GM12878 (cell line): ENCODE measurements around the gene MAP1LC3B. TPM values are rescaled to one million over a fixed set of nuclear protein-coding genes. Genes with fewer than 3 reads are reported as not detected.
"Not testable (repeated sequence)": the region's sequence is repeated elsewhere in the genome, so short reads cannot be mapped to it uniquely, and the experiment has no call there.

Experiments
- ATAC-seq: fragments of 200-7000 bp; cut with Tn5 transposase; 3 replicates; pipeline ENCODE4 v1.9.1; 2020; ENCODE audit warnings: mild to moderate bottlenecking, moderate library complexity
- BruUV-seq: library from RNA; stranded (reverse); fragments of 400-500 nt; replicated peaks from 2 replicates; lab custom pipeline; 2021; lab: Mats Ljungman, UMichigan
- CTCF ChIA-PET: fragments of 300-600 bp; sonication (Branson Sonifier 250); formaldehyde crosslinking; extraction: SDS; loops from one replicate; lab custom pipeline; 2021; ENCODE audit warnings: inconsistent platforms; lab: Yijun Ruan, JAX
- POLR2A ChIA-PET: fragments of 350-600 bp; formaldehyde crosslinking; extraction: SDS; loops from one replicate; lab custom pipeline; 2021; ENCODE audit warnings: inconsistent platforms; lab: Charles Lee
- RAD21 ChIA-PET: fragments of 300-600 bp; sonication (Branson Sonifier 250); formaldehyde crosslinking; loops from one replicate; lab custom pipeline; 2023; ENCODE audit warnings: antibody characterized with exemption; ENCODE audit not compliant: unreplicated experiment; lab: Charles Lee
- SMC1A ChIA-PET: fragments of 300-600 bp; sonication (Branson Sonifier 250); formaldehyde crosslinking; loops from one replicate; lab custom pipeline; 2023; ENCODE audit not compliant: unreplicated experiment, uncharacterized antibody; lab: Charles Lee
- DNase-seq: peaks from one replicate; pipeline ENCODE4 v3.0.0-alpha.2; 2011; ENCODE audit warnings: low read depth, low spot score
- FAIRE-seq: peaks from 3 replicates; lab custom pipeline; 2011; peaks lifted over from hg19 to GRCh38; lab: Jason Lieb, UNC
- H2AFZ ChIP-seq: 2 replicates; pipeline ENCODE4 v1.6.0; 2011; ENCODE audit warnings: low read depth, low read length, control low read depth; ENCODE audit not compliant: control insufficient read depth
- H3K27ac ChIP-seq: 2 replicates; pipeline ENCODE4 v1.5.1; 2011; ENCODE audit warnings: control low read depth; ENCODE audit not compliant: control insufficient read depth, insufficient read depth
- H3K27me3 ChIP-seq, 2 experiments: replicated peaks in 1 of 2; 2 replicates each; pipeline versions ENCODE4 v1.6.0 to v1.6.1; 2011; ENCODE audit warnings: low read length in 1 of 2; ENCODE audit not compliant: control insufficient read depth in 2 of 2, insufficient read depth in 2 of 2
- H3K36me3 ChIP-seq, 2 experiments: 2 replicates each; pipeline ENCODE4 v1.5.1; 2011; ENCODE audit warnings: low read length in 1 of 2; ENCODE audit not compliant: control insufficient read depth in 2 of 2, insufficient read depth in 2 of 2
- H3K4me1 ChIP-seq: 2 replicates; pipeline ENCODE4 v1.6.1; 2011; ENCODE audit warnings: mild to moderate bottlenecking, low read length, moderate library complexity, mixed read lengths; ENCODE audit not compliant: control insufficient read depth, insufficient read depth
- H3K4me2 ChIP-seq: 2 replicates; pipeline ENCODE4 v1.6.0; 2011; ENCODE audit warnings: control low read depth; ENCODE audit not compliant: control insufficient read depth, insufficient read depth
- H3K4me3 ChIP-seq: fragments of 200-600 bp; sonication (generic); 2 replicates; pipeline ENCODE4 v1.5.1; 2016
- H3K79me2 ChIP-seq: 2 replicates; pipeline ENCODE4 v1.6.0; 2011; ENCODE audit warnings: low read length; ENCODE audit not compliant: control insufficient read depth, insufficient read depth
- H3K9ac ChIP-seq: 2 replicates; pipeline ENCODE4 v1.8.0; 2011; ENCODE audit warnings: low read length, control low read depth, mixed read lengths; ENCODE audit not compliant: control insufficient read depth, insufficient read depth
- H3K9me3 ChIP-seq: replicated peaks from 3 replicates; pipeline ENCODE4 v1.5.1; 2011; ENCODE audit warnings: mild to moderate bottlenecking, low read length; ENCODE audit not compliant: control insufficient read depth, insufficient read depth
- H4K20me1 ChIP-seq: 2 replicates; pipeline ENCODE4 v1.6.0; 2011; ENCODE audit not compliant: control insufficient read depth, insufficient read depth
- FOXK2 ChIP-seq: fragments of 450-650 bp; IDR thresholded peaks from 2 replicates; pipeline ENCODE4 v1.6.1; 2017; ENCODE audit warnings: mild to moderate bottlenecking, moderate library complexity
- WGBS: methylation state at CpG from one replicate; pipeline ENCODE4 v1.1.6; 2016; ENCODE audit warnings: low lambda C conversion rate; ENCODE audit not compliant: insufficient replicate concordance, insufficient coverage; ENCODE audit errors: missing lambda C conversion rate; 5-methylcytosine and 5-hydroxymethylcytosine counted together
- in situ Hi-C: fragments of 300-500 bp; cut with MboI; formaldehyde crosslinking; loops from 9 replicates; pipeline ENCODE4 v1.14.3; 2018; ENCODE audit warnings: mixed read lengths
- intact Hi-C: fragments of 100-400 bp; cut with micrococcal nuclease; formaldehyde crosslinking; loops from one replicate; pipeline ENCODE4 v1.14.2; 2022; ENCODE audit not compliant: unreplicated experiment
- polyA plus RNA-seq, 11 experiments: library from polyadenylated mRNA; depleted of rRNA in 4 of 11; unstranded in 6 of 11; stranded (reverse) in 5 of 11; fragments of >200 nt; fragmentation: Nextera tagmentation in 4 of 11; fragmentation: Illumina TruSeq in 1 of 11; extraction: Ambion mirVana in 4 of 11; extraction: Trizol in 1 of 11; gene quantifications; 1 replicate in 1 of 11; 2 replicates in 10 of 11; pipeline versions ENCODE4 v1.2.1 to v1.2.3, GENCODE V29; 2011 to 2016; ENCODE audit warnings: inconsistent platforms in 2 of 11, missing spikeins in 2 of 11, low read depth in 1 of 11
- total RNA-seq, 4 experiments: library from RNA; depleted of rRNA in 3 of 4; stranded (reverse); fragments of >200 nt in 3 of 4; fragmentation: Illumina TruSeq in 1 of 4; extraction: Trizol in 1 of 4; gene quantifications; 2 replicates each; pipeline versions ENCODE4 v1.2.1 to v1.2.3, GENCODE V29; 2013 to 2021
- TF ChIP-seq, protein P1 (sequence below): fragments of 450-650 bp; IDR thresholded peaks from 2 replicates; pipeline ENCODE4 v1.6.1; 2016; ENCODE audit warnings: mild to moderate bottlenecking

Gene MAP1LC3B
- total and polyA plus RNA-seq, 10 of the 15 experiments (the other 5 are each of a cell fraction or from before 2014, with no cell fraction given), result 6.1 to 42.8 (median 13.7) TPM

GRCh38 chr16:87384875-87385167 lies 7.3 kb upstream of the MAP1LC3B start:
- RAD21 ChIA-PET, result interaction anchor here (2.4 kb wide), 1 partner anchor 67 kb away, joined by 16 read pairs; the partner anchor contains the start of gene C16orf95
- not testable (repeated sequence) for H3K9ac ChIP-seq, ATAC-seq, BruUV-seq, H4K20me1 ChIP-seq, H3K27me3 ChIP-seq, FAIRE-seq, H3K36me3 ChIP-seq, DNase-seq, H3K9me3 ChIP-seq, H3K27ac ChIP-seq
- CTCF ChIA-PET, result interaction anchor here (1.4 to 4.8 kb wide), 4 partner anchors 9 to 68 kb away, joined by 3 to 40 read pairs (median 5); partner anchors contain the start of gene C16orf95
- intact Hi-C loops, result loop anchor here (10.0 kb wide), 1 partner anchor 1070 kb away; the partner anchor contains the start of gene ZFPM1
- TF ChIP-seq, protein P1, sequence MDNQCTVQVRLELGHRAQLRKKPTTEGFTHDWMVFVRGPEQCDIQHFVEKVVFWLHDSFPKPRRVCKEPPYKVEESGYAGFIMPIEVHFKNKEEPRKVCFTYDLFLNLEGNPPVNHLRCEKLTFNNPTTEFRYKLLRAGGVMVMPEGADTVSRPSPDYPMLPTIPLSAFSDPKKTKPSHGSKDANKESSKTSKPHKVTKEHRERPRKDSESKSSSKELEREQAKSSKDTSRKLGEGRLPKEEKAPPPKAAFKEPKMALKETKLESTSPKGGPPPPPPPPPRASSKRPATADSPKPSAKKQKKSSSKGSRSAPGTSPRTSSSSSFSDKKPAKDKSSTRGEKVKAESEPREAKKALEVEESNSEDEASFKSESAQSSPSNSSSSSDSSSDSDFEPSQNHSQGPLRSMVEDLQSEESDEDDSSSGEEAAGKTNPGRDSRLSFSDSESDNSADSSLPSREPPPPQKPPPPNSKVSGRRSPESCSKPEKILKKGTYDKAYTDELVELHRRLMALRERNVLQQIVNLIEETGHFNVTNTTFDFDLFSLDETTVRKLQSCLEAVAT, result peak; percentile 87
- peak; percentile 26; the same call in 1 of the 2 replicates for TF ChIP-seq FOXK2
- peak overlapping the region; percentile 63 for H3K4me2 ChIP-seq
- H3K4me3 ChIP-seq, result peak overlapping the region; percentile 79; the same call in 1 of the 2 replicates
- SMC1A ChIA-PET, result interaction anchor here (2.1 kb wide), 1 partner anchor 10 kb away, joined by 10 read pairs; no protein-coding TSS in a partner anchor
- POLR2A ChIA-PET, result interaction anchor here (1.6 to 4.5 kb wide), 3 partner anchors 10 to 381 kb away, joined by 5 to 36 read pairs (median 19); partner anchors contain the start of genes C16orf95, KLHDC4 and MAP1LC3B
- 68% methylated on average over 12 of the region's 12 CpGs for WGBS
- peak overlapping the region; percentile 81 for H2AFZ ChIP-seq
- H3K79me2 ChIP-seq, result peaks cover 32% of the 10 kb centered on the region
- in situ Hi-C loops, result loop anchor here (10.0 kb wide), 1 partner anchor 480 kb away; the partner anchor contains the start of gene SLC7A5
- H3K4me1 ChIP-seq, result peaks cover 15% of the 10 kb centered on the region
